Progenitor cell of endocrine pancreas (in vitro differentiated cells): ENCODE data around the gene ABHD1. TPM values are rescaled to one million over a fixed set of nuclear protein-coding genes. Genes with fewer than 3 reads are reported as not detected.

Source experiments
- DNase-seq: peaks from one replicate; pipeline ENCODE4 v3.0.0; 2021; ENCODE audit warnings: low spot score; ENCODE audit not compliant: unreplicated experiment
- H3K27ac Mint-ChIP-seq: 2 replicates; pipeline ENCODE4 v1.8.0; 2021; ENCODE audit warnings: mild to moderate bottlenecking, moderate library complexity, mixed read lengths
- H3K27me3 Mint-ChIP-seq: 2 replicates; pipeline ENCODE4 v1.8.0; 2021; ENCODE audit warnings: mixed read lengths
- H3K36me3 Mint-ChIP-seq: 2 replicates; pipeline ENCODE4 v1.8.0; 2022; ENCODE audit warnings: mixed read lengths; ENCODE audit not compliant: insufficient read depth
- H3K4me1 Mint-ChIP-seq: 2 replicates; pipeline ENCODE4 v1.8.0; 2021; ENCODE audit warnings: low read depth, mixed read lengths
- H3K4me3 Mint-ChIP-seq: 2 replicates; pipeline ENCODE4 v1.8.0; 2021; ENCODE audit warnings: low read depth, mild to moderate bottlenecking, moderate library complexity, mixed read lengths
- H3K9me3 Mint-ChIP-seq: 2 replicates; pipeline ENCODE4 v1.8.0; 2021; ENCODE audit warnings: low read depth, mixed read lengths
- CTCF ChIP-seq: fragments of 200-600 bp; sonication (generic); IDR thresholded peaks from one replicate; pipeline ENCODE4 v1.5.0; 2021; ENCODE audit warnings: antibody characterized with exemption, mild to moderate bottlenecking; ENCODE audit not compliant: unreplicated experiment
- total RNA-seq: library from RNA; stranded (reverse); gene quantifications from 2 replicates; pipeline ENCODE4 v1.2.1, GENCODE V29; 2021

The ABHD1 gene
- total RNA-seq, 1 donor from 2014 or later: 0.34 TPM

- Mint-ChIP-seq H3K4me3 (no peak overlapping the region), H3K27me3 (no peaks in the 10 kb centered on the region), H3K36me3 (no peaks in the 10 kb centered on the region), H3K27ac (no peak overlapping the region), H3K9me3 (no peaks in the 10 kb centered on the region), H3K4me1 (no peaks in the 10 kb centered on the region)
- no peak for TF ChIP-seq CTCF
- no peak for DNase-seq
These were observed 22.1 kb downstream of the ABHD1 start for GRCh38 chr2:27145682-27146081.

- Mint-ChIP-seq H3K27ac (no peak overlapping the region), H3K27me3 (no peaks in the 10 kb centered on the region), H3K4me3 (no peak overlapping the region), H3K36me3 (no peaks in the 10 kb centered on the region), H3K4me1 (no peaks in the 10 kb centered on the region), H3K9me3 (no peaks in the 10 kb centered on the region)
- no peak for DNase-seq
- TF ChIP-seq CTCF: no peak
These were observed 24.3 kb downstream of the ABHD1 start for GRCh38 chr2:27147935-27148334.

- Mint-ChIP-seq H3K27ac (no peak within 1 kb of the TSS), H3K4me1 (no peaks in the 10 kb centered on the region), H3K27me3 (no peaks in the 10 kb centered on the region), H3K9me3 (no peaks in the 10 kb centered on the region), H3K36me3 (no peaks in the 10 kb centered on the region), H3K4me3 (no peak within 1 kb of the TSS)
- no peak for TF ChIP-seq CTCF
- DNase-seq: no peak
These were observed 25.3 kb downstream of the ABHD1 start, which contains the start of gene TCF23 for GRCh38 chr2:27148801-27149439. Gene TCF23, plus strand, starts transcription at chr2:27149004. Its CDS starts 130 bp downstream, at chr2:27149134.

GRCh38 chr2:27149570-27150405 is 26.2 kb downstream of the ABHD1 start:
- no peak overlapping the region for H3K4me3 Mint-ChIP-seq
- DNase-seq: no peak
- H3K4me1 Mint-ChIP-seq: no peaks in the 10 kb centered on the region
- H3K27ac Mint-ChIP-seq: no peak overlapping the region
- TF ChIP-seq CTCF: no peak
- H3K9me3 Mint-ChIP-seq: no peaks in the 10 kb centered on the region
- no peaks in the 10 kb centered on the region for H3K27me3 Mint-ChIP-seq
- no peaks in the 10 kb centered on the region for H3K36me3 Mint-ChIP-seq

- Mint-ChIP-seq H3K4me3 (no peak overlapping the region), H3K27me3 (no peaks in the 10 kb centered on the region), H3K9me3 (no peaks in the 10 kb centered on the region), H3K36me3 (no peaks in the 10 kb centered on the region), H3K27ac (no peak overlapping the region), H3K4me1 (no peaks in the 10 kb centered on the region)
- DNase-seq: no peak
- no peak for TF ChIP-seq CTCF
These were observed 27.1 kb downstream of the ABHD1 start for GRCh38 chr2:27150639-27151230.
